ENCODE data around the gene MAP3K13. TPM values are rescaled to one million over a fixed set of nuclear protein-coding genes. Genes with fewer than 3 reads are reported as not detected.
A peak's percentile ranks its signal among the peaks of the same experiment; 100 is the strongest.

The MAP3K13 gene
- total and polyA plus RNA-seq, 2 experiments from 2014 or later, result 19.1 to 47.4 TPM

DNA sequence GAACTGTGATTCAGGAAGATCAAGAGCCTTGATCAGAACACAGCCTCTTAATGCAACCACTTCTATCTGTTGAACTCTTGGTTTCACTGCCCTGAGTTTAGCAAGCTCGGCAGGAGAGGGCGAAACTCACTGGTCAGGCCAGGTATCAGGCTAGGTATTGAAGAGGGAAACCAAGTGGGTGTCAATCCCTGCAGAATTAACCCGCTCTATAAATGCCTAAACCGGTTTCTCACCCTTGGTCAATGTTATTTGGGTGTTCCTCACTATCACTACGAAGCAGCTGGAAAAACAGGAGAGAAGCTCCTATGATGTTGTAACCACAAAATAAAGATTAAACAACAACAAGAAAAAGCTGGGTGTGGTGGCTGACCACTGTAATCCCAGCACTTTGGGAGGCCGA is 165.6 kb downstream of the MAP3K13 start:
- H3K36me3 ChIP-seq, result no peaks in the 10 kb centered on the region
- DNase-seq (ENCODE audit: low read depth in 1 of 2, low spot score in 1 of 2), result no peak
- no peak overlapping the region for H3K4me3 ChIP-seq
- no peaks in the 10 kb centered on the region for H3K9me3 ChIP-seq (ENCODE audit: low read depth)
- TF ChIP-seq, protein P1, sequence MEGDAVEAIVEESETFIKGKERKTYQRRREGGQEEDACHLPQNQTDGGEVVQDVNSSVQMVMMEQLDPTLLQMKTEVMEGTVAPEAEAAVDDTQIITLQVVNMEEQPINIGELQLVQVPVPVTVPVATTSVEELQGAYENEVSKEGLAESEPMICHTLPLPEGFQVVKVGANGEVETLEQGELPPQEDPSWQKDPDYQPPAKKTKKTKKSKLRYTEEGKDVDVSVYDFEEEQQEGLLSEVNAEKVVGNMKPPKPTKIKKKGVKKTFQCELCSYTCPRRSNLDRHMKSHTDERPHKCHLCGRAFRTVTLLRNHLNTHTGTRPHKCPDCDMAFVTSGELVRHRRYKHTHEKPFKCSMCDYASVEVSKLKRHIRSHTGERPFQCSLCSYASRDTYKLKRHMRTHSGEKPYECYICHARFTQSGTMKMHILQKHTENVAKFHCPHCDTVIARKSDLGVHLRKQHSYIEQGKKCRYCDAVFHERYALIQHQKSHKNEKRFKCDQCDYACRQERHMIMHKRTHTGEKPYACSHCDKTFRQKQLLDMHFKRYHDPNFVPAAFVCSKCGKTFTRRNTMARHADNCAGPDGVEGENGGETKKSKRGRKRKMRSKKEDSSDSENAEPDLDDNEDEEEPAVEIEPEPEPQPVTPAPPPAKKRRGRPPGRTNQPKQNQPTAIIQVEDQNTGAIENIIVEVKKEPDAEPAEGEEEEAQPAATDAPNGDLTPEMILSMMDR (IDR thresholded peaks at IDR 0.05; ENCODE audit: low read depth, low read length), result no peak
- H3K27me3 ChIP-seq, result no peaks in the 10 kb centered on the region
- peaks cover 4% of the 10 kb centered on the region for H3K4me1 ChIP-seq (ENCODE audit: low read depth)
- no peak overlapping the region for H3K27ac ChIP-seq

GRCh38 chr3:185530856-185531255 is 167.9 kb downstream of the MAP3K13 start:
- Histone ChIP-seq H3K9me3 (ENCODE audit: low read depth) (no peaks in the 10 kb centered on the region), H3K27me3 (no peaks in the 10 kb centered on the region), H3K4me3 (no peak overlapping the region), H3K27ac (no peak overlapping the region), H3K36me3 (no peaks in the 10 kb centered on the region), H3K4me1 (ENCODE audit: low read depth) (peaks cover 4% of the 10 kb centered on the region)
- TF ChIP-seq, protein P1 (IDR thresholded peaks at IDR 0.05; ENCODE audit: low read depth, low read length), result no peak
- no peak for DNase-seq (ENCODE audit: low read depth in 1 of 2, low spot score in 1 of 2)

- H3K36me3 ChIP-seq, result no peaks in the 10 kb centered on the region
- no peak for DNase-seq (ENCODE audit: low read depth in 1 of 2, low spot score in 1 of 2)
- no peak overlapping the region for H3K27ac ChIP-seq
- no peak overlapping the region for H3K4me3 ChIP-seq
- H3K27me3 ChIP-seq, result no peaks in the 10 kb centered on the region
- TF ChIP-seq, protein P1 (IDR thresholded peaks at IDR 0.05; ENCODE audit: low read depth, low read length), result no peak
- H3K9me3 ChIP-seq (ENCODE audit: low read depth), result no peaks in the 10 kb centered on the region
- peaks cover 4% of the 10 kb centered on the region for H3K4me1 ChIP-seq (ENCODE audit: low read depth)
Observed at GRCh38 chr3:185532901-185533300, 170.0 kb downstream of the MAP3K13 start.

GRCh38 chr3:185534511-185534910 is 171.6 kb downstream of the MAP3K13 start:
- peak in 1 of 2 donors; percentile 61 for DNase-seq (ENCODE audit: low read depth in 1 of 2, low spot score in 1 of 2)
- TF ChIP-seq, protein P1 (IDR thresholded peaks at IDR 0.05; ENCODE audit: low read depth, low read length), result no peak
- H3K4me1 ChIP-seq (ENCODE audit: low read depth), result peaks cover 4% of the 10 kb centered on the region

DNA sequence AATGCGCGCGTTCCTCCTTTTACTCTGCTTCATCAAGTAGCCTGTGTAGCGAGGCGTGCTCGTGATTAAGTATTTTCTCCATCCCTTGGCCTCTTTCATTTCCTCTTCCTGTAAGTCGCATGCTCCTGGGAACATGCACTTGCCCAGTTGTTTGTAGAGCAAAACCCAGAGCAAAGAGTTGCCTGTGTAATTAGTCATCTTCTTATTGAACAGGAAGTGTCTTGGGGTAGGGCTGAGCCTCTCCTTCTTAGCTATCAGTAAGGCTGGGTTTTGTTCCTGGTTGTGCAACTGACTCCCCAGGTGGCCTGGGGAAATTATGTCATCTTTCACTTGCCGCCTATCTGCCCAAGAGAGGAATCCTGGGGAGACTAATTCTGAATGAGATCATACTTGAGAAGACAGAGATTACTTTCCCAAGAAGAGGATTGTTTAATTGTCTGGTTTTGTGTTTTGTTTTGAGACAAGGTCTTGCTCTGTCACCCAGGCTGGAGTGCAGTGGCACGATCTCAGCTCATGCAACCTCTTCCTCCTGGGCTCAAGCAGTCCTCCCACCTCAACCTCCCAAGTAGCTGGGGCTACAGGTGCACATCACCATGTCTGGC is 174.5 kb downstream of the MAP3K13 start:
- peak in 1 of 2 donors; percentile 91 for DNase-seq (ENCODE audit: low read depth in 1 of 2, low spot score in 1 of 2)
- no peaks in the 10 kb centered on the region for H3K36me3 ChIP-seq

More at GRCh38 chr3:185534511-185534910, 171.6 kb downstream of the MAP3K13 start:
- no peak overlapping the region for H3K27ac ChIP-seq
- no peaks in the 10 kb centered on the region for H3K36me3 ChIP-seq
- no peaks in the 10 kb centered on the region for H3K27me3 ChIP-seq
- H3K4me3 ChIP-seq, result no peak overlapping the region
- H3K9me3 ChIP-seq (ENCODE audit: low read depth), result no peaks in the 10 kb centered on the region

More for the DNA sequence above, 174.5 kb downstream of the MAP3K13 start:
- Histone ChIP-seq H3K4me3 (no peak overlapping the region), H3K4me1 (ENCODE audit: low read depth) (no peaks in the 10 kb centered on the region), H3K27ac (no peak overlapping the region), H3K9me3 (ENCODE audit: low read depth) (no peaks in the 10 kb centered on the region), H3K27me3 (no peaks in the 10 kb centered on the region)
- TF ChIP-seq, protein P1 (IDR thresholded peaks at IDR 0.05; ENCODE audit: low read depth, low read length), result no peak

Other genes with a start within 250 kb of the MAP3K13 start
- 0.42 and 1.1 TPM in 2 replicates for gene C3orf70, start 210.1 kb upstream of the MAP3K13 start, total RNA-seq
- gene C3orf70, start 210.1 kb upstream of the MAP3K13 start, polyA plus RNA-seq, result 0.55 and 0.62 TPM in 2 replicates
- gene EHHADH, start 109.1 kb upstream of the MAP3K13 start, total RNA-seq, result 5.4 and 7.7 TPM in 2 replicates
- gene EHHADH, start 109.1 kb upstream of the MAP3K13 start, polyA plus RNA-seq, result 3.8 and 4.4 TPM in 2 replicates
- gene TMEM41A, start 135.9 kb downstream of the MAP3K13 start, total RNA-seq, result 32.8 and 40.9 TPM in 2 replicates
- 73.7 and 107 TPM in 2 replicates for gene TMEM41A, start 135.9 kb downstream of the MAP3K13 start, polyA plus RNA-seq
- 1.1 and 2.3 TPM in 2 replicates for gene LIPH, start 189.5 kb downstream of the MAP3K13 start, total RNA-seq
- 0.40 and 1.5 TPM in 2 replicates for gene LIPH, start 189.5 kb downstream of the MAP3K13 start, polyA plus RNA-seq
- 23.7 and 53.6 TPM in 2 replicates for gene SENP2, start 223.2 kb downstream of the MAP3K13 start, total RNA-seq
- gene SENP2, start 223.2 kb downstream of the MAP3K13 start, polyA plus RNA-seq, result 26.9 and 37.7 TPM in 2 replicates

Measured in cardiac muscle cell (in vitro differentiated cells and primary cell).